Brain microvascular endothelial cell (primary cell): Measurements from ENCODE around the gene CAV2.
"Not testable (repeated sequence)": the region's sequence is repeated elsewhere in the genome, so short reads cannot be mapped to it uniquely, and the experiment has no call there.

ENCODE experiments used
- DNase-seq: peaks from one replicate; pipeline ENCODE4 v3.0.0-alpha.2; 2020
- H3K27ac ChIP-seq: fragments of 250-450 bp; sonication (Bioruptor Pico); 2 replicates; pipeline ENCODE4 v1.5.1; 2020; ENCODE audit warnings: mild to moderate bottlenecking, moderate library complexity
- H3K27me3 ChIP-seq: fragments of 250-450 bp; sonication (Bioruptor Pico); replicated peaks from 2 replicates; pipeline ENCODE4 v1.5.1; 2020; ENCODE audit warnings: mild to moderate bottlenecking
- H3K36me3 ChIP-seq: fragments of 250-450 bp; sonication (Bioruptor Pico); replicated peaks from 2 replicates; pipeline ENCODE4 v1.5.1; 2020; ENCODE audit warnings: mild to moderate bottlenecking
- H3K4me3 ChIP-seq: 2 replicates; pipeline ENCODE4 v1.5.1; 2011; ENCODE audit warnings: low read depth, mild to moderate bottlenecking, control low read depth, low read length, moderate library complexity
- CTCF ChIP-seq: IDR thresholded peaks from 2 replicates; pipeline ENCODE4 v1.5.1; 2011; ENCODE audit warnings: low read depth, mild to moderate bottlenecking, moderate library complexity, low read length, control low read depth, inconsistent platforms; ENCODE audit errors: missing control alignments
- in situ Hi-C: cut with HindIII; loops from 2 replicates; pipeline ENCODE4 v1.10.0; 2017; ENCODE audit warnings: low sequenced_read_pairs, low pct_ligation_motif_present

CAV2 gene

GRCh38 chr7:116477625-116478024 lies 21.9 kb upstream of the CAV2 start:
- no peaks in the 10 kb centered on the region for H3K36me3 ChIP-seq
- no peak overlapping the region for H3K4me3 ChIP-seq
- DNase-seq = no peak
- no peak overlapping the region for H3K27ac ChIP-seq
- TF ChIP-seq CTCF = no peak
- in situ Hi-C loops = no loop called here
- no peaks in the 10 kb centered on the region for H3K27me3 ChIP-seq

GRCh38 chr7:116478834-116479233 lies 20.7 kb upstream of the CAV2 start:
- H3K27ac ChIP-seq = no peak overlapping the region
- H3K36me3 ChIP-seq = no peaks in the 10 kb centered on the region
- TF ChIP-seq CTCF = no peak
- no peak for DNase-seq
- H3K4me3 ChIP-seq = no peak overlapping the region
- in situ Hi-C loops = no loop called here
- no peaks in the 10 kb centered on the region for H3K27me3 ChIP-seq

GRCh38 chr7:116483271-116483942 lies 16.1 kb upstream of the CAV2 start:
- Histone ChIP-seq H3K36me3 (no peaks in the 10 kb centered on the region), H3K4me3 (no peak overlapping the region), H3K27me3 (no peaks in the 10 kb centered on the region), H3K27ac (no peak overlapping the region)
- in situ Hi-C loops = no loop called here
- DNase-seq = no peak
- TF ChIP-seq CTCF = no peak

GRCh38 chr7:116484389-116484788 lies 15.1 kb upstream of the CAV2 start:
- H3K27me3 ChIP-seq, H3K36me3 ChIP-seq, DNase-seq, in situ Hi-C loops, H3K27ac ChIP-seq, H3K4me3 ChIP-seq: not testable (repeated sequence)

GRCh38 chr7:116487907-116488521 lies 11.5 kb upstream of the CAV2 start:
- in situ Hi-C loops = no loop called here
- Histone ChIP-seq H3K36me3 (no peaks in the 10 kb centered on the region), H3K27me3 (no peaks in the 10 kb centered on the region), H3K4me3 (no peak overlapping the region), H3K27ac (no peak overlapping the region)
- TF ChIP-seq CTCF = no peak
- DNase-seq = no peak

- no peak for TF ChIP-seq CTCF
- Histone ChIP-seq H3K36me3 (no peaks in the 10 kb centered on the region), H3K4me3 (no peak overlapping the region), H3K27ac (no peak overlapping the region), H3K27me3 (no peaks in the 10 kb centered on the region)
- in situ Hi-C loops = no loop called here
- no peak for DNase-seq
Observed at GRCh38 chr7:116490351-116490750, 9.2 kb upstream of the CAV2 start.
